ENCODE measurements around the gene ADGRV1.

ADGRV1 gene

DNA sequence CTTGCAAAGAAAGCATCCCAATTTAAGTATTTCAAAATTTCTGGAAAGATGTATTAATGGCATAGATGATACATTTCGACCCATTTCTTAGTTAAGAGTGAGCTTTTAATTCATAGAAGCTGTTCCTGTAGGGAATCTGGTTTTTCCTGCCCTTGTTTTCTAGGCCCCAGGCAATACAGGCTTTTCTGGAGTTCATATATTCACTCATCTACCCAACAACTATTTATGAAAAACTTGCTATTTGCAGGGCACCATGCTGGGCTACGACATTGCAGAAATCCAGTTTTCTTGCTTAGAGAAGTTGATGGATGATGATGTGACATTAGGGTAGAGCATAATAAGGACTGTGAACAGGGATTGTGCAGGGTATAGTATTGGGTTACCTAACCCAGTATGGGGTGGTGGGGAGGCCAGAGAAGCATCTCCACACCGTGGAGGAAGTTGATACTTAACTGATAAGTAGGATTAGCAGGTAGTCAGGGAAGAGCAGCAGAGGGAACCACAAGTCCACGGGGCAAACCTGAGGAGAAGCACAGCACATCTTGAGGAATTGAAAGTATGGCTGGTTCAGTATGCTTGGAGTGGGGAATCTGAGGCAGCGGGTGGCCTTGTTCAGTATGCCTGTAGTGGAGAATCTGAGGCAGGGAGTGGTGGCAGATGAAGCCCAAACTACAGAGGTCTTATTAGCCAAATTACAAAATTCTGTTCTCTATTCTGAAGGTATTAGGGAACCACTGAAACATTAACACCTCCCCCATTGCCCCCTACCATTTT lies 577.1 kb downstream of the ADGRV1 start:
- DNase-seq (ENCODE audit: low spot score) = no peak

DNA sequence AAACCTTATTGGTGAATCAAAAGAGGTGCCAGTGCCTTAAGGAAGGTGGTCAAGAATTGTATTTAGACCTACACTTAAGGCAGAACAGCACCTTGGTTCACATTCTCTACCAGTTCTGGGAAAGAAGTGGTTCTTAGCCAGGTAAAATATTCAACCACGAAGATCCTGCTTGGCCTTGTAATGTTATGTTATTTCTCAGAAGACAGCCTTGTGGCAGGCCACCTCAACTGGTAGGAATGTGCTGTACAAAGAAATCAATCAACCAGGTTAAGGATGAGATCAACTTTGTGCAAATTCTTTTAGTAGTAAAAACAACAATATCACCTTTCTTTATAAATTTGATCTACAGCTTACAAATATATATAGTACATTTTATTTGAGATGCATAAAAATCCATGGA lies 577.7 kb downstream of the ADGRV1 start:
- DNase-seq (ENCODE audit: low spot score) = no peak

DNA sequence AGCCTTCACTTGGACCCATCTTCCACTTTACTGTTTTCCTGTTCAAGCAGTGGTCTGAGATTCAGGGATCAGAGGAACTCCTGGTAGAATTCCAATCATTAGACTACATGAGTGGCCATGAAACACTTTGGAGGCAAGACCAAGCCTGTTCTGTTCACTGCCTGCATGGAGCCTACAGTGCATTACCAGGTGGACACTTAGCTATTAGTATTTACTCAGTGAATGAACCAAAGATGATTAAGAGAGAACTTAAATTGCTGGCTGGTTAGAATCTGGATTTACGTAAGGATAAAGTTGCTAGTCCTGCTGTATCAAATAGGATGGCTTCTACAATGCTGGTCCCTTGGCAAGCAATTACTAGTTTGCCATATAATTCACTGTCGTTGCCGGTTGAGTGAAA lies 579.0 kb downstream of the ADGRV1 start:
- no peak for DNase-seq (ENCODE audit: low spot score)

DNA sequence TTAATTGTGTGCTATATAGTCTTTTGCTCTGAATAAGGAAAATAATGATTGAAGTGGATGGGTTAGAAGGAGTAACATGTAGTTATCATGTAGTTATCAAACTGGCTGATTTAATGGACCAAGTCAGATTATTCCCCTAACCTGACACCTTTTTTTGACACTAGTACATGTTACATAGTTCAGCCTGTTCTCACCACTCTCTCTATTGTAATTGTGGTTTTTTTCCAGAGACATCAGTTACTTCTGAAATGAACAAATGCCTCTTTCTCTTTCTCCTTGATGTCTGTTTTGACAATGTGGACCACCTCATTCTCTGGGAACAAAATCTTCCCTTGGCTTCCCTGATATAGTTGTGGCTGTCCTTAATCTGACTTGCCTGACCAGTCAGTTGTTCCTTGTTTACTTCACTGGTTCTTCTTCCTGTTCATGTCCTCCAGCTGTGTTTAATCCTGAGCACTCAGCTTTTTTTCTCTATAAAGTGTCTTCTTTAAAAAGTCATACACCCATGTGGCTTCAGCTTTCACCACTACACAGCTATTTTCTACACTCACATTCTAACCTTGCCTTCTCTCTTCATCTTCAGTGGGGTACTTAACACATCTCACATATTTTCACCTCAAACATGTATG lies 581.1 kb downstream of the ADGRV1 start:
- no peak for DNase-seq (ENCODE audit: low spot score)

DNA sequence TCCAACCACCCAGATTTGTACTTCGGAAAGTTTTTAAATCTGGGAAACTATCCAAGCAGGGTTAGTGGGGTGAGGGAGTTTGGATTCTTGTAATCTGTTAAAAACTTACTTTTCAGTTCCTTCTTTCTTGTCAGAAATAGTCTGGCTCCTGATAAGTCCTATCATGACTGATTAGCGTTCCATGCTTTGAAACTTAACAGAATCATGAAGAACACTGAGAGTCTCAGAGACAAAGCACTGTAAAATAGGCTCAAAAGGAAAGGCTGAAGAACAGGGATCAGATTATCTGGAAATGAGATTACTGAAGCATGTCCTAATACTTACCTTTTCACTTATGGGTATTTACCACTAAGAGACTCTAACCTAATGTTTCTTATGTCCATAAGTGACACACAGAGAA lies 582.1 kb downstream of the ADGRV1 start:
- DNase-seq (ENCODE audit: low spot score) = no peak

DNA sequence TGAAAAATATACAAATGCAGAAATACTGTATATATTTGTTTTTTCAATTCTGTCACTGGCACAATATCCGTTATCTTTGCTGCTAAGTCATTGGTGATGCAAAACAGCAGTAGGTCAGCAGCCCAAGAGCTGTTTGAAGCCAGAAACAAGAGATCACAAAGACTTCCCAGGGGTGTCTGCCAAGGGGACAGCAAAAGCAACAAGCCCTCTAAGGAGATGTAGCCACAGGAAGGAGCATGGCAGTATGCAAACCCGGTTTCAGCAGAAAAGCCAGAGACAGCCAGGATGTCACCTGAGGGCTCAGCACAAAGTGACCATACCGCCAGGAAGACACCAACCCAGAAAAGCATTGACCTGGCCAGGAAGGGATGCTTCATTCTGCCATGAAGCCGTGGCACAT lies 583.0 kb downstream of the ADGRV1 start:
- no peak for DNase-seq (ENCODE audit: low spot score)

DNA sequence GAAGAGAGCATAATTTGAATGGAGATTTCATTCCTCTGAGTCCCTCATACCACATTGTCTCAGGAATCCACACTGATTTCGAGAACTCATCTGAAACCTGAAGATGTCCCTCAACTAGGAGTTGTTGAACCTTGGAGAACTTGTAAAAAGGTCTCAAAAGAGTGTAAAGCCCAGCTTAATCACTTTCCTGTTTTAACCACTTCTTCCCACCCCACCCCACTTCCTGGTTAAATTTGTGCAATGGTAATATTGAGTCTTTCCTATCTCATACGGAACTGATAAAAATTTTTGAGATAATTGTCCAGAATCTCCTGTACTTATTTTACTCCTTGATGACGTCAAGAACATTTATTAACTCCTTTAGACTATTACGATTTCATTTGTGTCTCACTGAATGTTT lies 583.8 kb downstream of the ADGRV1 start:
- DNase-seq (ENCODE audit: low spot score) = no peak

DNA sequence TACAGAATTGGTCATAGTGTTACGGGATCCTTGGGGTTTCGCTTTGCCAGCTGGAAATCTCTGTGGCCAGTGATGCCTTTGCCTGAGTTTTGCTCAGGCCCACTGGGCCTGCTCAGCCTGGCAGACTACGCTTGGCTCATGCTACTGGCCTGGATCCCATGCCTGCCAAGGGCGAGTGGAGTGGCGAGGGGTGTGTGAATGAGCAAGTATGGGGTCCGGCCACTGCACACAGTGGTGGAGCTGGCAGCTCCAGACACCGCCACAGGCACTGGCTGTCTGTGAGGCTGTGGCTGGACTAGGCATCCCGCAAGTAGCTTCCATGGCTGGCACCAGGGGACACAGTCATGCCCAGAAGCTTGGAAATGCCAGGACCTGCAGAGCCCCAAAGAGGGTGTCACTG lies 584.2 kb downstream of the ADGRV1 start:
- no peak for DNase-seq (ENCODE audit: low spot score)

DNA sequence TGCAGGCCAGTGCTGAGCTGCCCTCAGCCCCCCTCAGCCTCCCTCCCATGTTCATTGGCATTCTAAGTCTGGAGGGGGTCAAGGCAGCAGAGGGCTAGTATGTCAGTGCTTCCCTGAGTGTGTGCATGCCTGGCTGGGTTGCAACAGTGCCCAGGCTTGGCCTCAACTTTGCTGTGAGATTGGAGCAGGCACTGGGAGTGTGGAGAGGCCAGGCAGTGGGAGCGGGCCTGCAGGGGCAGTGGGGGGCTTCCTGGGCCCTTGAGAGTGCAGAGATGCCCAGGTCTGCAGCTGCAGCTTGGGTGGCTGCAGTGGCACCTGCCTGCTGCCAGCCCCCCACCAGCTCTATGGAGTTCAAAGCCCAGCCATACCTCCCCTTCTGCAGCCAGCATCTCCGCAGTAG lies 585.2 kb downstream of the ADGRV1 start:
- DNase-seq (ENCODE audit: low spot score) = no peak

DNA sequence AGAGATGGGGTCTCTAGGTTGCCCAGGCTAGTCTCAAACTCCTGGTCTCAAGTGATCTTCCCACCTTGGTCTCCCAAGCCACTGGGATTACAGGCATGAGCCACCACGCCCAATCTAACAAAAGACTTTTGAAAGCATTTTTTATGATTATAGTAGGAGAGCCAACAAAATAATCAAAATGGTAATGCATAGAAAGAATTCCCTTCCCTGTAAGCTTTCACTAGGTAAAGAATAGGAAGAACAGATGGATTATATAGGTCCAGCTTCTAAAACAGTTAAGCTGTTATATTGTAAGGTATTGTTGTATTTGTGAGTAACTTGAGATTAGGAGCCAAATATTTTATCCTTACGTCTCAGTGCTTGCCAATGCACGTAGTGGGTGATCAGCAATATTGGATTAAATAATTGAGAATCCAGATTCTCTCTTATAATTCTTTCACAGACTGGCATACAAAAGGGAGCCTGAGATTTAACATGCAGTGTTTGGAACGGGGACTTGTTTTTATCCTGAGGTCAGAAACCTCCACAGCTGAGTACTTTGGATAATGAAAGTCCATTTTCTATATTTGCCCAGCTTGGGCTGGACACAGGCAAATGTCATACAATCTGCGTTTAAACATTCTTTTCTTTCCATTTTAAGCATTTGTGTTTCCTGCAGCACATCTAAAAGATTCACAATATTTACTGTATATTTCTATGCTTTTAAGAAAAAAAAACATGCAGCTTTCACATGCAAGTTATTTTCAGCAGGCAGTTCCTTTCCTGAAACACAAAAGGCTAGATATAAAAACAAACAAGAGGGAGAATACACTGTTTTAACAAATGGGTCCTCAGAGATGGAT lies 586.1 kb downstream of the ADGRV1 start:
- DNase-seq (ENCODE audit: low spot score) = no peak

DNA sequence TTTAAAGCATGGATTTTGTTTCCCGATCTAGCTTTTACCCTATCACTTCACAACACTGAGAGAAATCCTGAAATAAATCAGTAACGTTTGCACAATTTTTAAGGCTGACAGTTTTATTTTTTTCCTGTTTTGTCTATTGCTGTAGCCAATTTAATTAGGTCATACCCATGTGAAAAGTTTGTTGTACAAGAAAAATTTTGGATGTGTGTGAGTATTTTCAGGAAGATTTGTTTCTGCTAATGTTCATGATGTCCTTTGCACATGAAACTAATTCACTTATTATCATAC lies 586.7 kb downstream of the ADGRV1 start:
- DNase-seq (ENCODE audit: low spot score) = no peak

DNA sequence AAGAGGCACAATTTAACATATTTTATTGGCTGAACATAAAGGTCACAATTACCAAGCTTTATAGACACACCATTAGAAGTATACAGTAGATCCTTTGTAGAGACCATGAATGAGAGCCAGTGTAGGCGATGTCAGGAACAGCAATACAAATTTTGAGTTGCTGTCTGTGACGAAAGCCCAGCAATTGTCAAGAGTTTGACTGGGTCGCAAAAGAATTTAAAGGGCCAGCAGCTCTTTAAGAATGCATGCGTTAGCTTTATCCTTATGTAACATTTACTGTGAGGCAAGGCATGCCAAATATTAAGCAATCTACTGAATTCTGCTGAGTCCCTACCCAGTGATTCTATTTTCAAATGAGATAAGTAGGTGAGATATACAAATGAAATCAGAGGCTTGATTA lies 587.6 kb downstream of the ADGRV1 start:
- no peak for DNase-seq (ENCODE audit: low spot score)

DNA sequence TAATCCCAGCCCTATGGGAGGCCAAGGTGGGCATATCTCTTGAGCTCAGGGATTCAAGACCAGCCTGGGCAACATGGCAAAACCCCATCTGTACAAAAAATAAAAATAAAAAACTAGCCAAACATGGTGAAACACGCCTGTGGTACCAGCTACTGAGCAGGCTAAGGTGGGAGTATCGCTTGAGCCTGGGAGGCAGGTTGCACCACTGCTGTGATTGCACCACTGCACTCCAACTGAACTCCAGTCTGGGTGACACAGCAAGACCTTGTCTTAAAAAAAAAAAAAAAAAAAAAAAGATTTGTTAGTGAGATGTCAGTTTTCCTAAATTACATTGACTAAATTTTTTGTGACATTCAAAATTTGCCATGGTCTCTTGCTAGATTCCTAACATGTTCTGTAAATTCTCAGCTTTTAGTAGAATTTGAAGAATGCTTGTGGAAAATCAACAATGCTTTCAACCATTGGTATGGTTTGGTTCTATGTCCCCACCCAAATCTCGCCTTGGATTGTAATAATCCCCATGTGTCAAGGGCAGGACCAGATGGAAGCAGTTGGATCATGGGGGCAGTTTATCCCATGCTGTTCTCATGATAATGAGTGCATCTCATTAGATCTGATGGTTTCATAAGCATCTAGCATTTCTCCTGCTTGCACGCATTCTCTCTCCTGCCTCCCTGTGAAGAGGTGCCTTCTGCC lies 588.5 kb downstream of the ADGRV1 start:
- DNase-seq (ENCODE audit: low spot score) = no peak

DNA sequence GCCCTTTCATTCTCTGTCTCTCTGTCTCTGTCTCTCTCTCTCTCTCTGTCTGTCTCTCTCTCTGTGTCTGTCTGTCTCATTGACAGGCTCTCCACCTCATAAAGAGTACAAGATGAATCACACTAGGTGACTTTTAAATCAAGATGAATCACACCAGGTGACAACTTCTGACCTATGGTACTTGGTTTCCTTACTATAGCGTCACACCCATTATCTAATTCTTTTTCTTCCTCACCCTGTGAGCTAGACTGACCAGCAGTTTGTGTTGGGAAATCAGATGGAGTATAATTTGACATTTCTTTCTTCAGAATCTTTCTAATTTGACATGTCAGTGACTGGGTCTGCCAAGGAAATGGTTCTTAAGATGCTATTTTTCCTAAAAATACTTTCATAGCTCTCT lies 591.6 kb downstream of the ADGRV1 start:
- no peak for DNase-seq (ENCODE audit: low spot score)

DNA sequence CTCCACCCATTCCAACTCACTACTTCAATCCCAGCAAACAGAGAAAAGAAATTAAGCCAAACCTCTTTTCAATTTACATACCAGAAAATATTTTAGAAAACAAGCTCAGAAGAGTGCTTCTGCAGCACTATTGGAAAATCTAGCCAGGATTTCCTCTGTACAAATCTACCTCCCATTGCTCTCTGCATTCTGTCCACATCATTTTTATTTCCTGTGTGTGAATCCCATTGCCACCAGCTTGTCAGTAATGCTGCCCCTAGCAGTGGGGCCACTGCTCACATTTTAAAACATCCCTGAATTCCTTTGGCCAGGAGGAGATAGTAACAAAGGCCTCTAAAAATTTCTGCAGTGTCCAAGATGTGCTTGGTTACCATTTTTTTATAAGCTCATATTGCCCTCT lies 592.0 kb downstream of the ADGRV1 start:
- DNase-seq (ENCODE audit: low spot score) = no peak

DNA sequence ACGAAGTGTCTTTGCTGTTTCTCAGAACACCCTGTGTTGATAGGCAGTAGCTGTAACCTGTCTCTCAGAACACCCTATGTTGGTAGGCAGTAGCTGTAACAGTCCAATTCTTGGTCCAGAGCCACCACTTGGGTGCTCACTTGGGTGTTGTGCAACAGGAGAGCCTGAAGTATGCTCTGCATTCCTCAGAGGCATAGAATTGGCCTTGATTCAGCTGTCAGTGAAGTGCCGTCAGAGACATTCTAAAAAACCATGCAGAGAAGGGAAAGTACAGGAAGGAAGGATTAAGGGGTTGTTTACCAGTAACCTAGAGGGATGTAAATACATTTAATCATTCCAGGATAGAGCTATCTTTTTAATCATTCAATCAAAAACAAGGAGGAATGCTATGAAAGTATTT lies 593.4 kb downstream of the ADGRV1 start:
- DNase-seq (ENCODE audit: low spot score) = no peak

DNA sequence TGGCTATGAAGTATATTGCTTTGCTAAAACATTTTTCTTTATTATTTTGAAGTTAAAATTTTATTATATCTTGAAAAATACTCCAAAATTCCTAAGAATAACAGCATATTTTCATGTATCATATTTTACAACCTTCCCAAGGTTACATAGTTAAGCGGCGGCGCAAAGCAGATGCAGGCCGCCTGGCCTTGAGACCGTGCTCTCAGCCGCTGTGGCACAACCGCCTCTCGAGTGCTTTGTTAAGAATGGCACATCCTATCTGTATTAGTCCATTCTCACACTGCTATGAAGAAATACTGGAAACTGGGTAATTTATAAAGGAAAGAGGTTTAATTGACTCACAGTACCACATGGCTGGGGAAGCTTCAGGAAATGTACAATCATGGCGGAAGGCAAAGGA lies 595.7 kb downstream of the ADGRV1 start:
- no peak for DNase-seq (ENCODE audit: low spot score)

DNA sequence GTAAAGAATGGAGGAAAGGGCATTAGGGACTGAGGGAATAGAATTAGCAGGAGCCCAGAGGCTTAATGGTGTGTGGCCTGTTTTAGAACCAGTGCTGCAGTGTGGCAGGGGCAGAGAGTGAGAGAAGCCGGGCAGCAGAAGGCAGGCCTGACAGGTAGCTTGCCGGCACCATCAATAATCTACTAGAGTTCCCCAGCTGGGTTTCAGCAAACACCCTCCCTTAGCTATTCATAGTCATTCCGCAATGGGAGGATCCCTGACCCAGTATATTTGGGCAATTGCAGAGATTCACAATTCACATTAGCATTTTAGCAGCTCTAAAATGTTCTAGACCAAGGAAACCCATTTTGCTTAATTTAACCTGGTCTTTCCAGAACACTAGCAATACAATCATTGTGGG lies 596.7 kb downstream of the ADGRV1 start:
- DNase-seq (ENCODE audit: low spot score) = no peak

DNA sequence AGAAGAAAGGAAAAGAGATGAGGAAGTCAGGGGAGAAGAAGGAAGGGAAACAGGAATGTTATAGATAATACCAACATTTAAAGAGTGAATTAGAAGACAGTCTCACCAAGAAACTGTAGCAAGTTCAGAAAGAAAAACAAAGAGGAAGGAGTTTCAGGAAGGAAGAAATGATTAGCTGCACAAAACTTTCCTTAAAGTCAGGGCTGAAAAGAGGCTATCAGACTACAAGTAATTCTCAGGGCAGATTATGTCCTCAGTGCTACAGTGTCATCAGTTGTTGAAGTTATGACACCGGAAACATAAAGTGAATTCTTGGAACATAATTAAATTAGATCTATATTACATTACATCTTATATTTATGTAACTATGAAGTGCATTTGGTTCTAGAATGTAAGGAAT lies 597.6 kb downstream of the ADGRV1 start:
- DNase-seq (ENCODE audit: low spot score) = no peak

DNA sequence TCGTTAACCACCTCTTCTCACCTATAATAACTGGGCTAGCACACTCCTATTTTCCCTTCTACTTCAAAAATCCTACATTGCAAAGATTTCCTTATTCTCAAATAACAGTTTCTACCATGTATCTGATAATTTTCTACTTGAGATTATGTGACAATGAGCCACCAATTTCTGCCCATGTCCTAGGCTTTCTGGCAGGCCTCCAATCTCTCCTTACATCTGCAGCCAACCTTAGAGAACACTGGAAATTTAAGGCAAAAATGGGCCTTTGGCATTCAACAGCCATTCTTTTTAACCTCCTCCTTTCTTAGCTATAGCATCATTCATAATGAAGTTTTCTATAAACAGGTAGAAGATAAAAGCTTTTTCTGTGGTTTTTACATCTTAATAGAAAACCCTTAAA lies 599.4 kb downstream of the ADGRV1 start:
- DNase-seq (ENCODE audit: low spot score) = no peak

DNA sequence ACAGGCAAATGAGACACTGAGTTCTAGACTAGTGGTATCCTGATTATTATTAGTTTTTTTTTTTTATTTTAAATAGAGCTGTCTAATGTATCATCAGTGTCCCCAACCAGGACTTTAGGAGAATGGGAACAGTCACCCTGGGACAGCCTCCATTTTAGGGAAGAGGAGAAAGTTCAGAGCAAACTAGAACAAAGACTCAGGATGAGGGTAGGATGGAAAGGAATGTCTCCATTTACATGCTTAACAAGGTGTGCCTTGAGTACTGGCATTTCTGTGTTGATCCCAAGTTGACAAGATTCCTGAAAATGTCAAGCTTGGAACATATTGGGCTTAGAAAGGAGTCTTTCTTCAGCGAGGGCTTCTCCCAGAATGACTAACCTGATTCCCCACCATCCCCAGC lies 601.0 kb downstream of the ADGRV1 start:
- no peak for DNase-seq (ENCODE audit: low spot score)

DNA sequence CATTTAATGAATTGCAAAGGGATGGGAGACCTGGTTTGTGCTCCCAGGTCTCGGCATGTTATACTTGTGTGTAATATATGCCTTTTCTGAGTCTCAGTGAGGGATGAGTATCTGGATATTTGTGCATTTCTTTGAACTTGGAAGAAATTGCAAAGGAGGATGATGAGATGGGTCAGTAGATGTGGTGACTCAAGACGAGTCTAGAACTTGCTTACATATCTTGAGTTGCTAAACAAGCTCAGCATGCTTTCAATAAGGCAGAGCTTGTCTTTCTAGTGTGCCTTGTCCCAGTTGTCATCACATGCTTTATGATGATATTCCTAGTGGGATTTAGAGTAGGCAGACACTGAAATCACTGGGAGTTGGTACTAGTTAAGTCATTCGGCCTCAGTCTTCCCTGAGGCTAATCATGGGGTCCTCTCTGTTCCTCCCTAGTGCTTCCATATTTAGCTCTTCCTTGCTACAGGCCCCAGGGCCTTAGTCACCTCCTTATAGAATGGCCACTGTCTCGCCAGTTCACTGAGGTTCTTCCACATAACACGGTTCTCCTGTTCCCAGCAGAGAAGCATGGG lies 602.2 kb downstream of the ADGRV1 start:
- no peak for DNase-seq (ENCODE audit: low spot score)
